Spleen (tissue), 11 donors: ENCODE data around the gene NDOR1. TPM values are rescaled to one million over a fixed set of nuclear protein-coding genes. Genes with fewer than 3 reads are reported as not detected.

Source experiments
- DNase-seq: peaks from one replicate; pipeline ENCODE4 v3.0.0-alpha.2; 2020
- H3K27ac ChIP-seq, 8 donors: fragments of 200-600 bp; sonication (generic) in 7 of 8; 1 replicate in 4 of 8; 2 replicates in 4 of 8; pipeline versions ENCODE4 v1.5.0 to v1.8.0; 2016 to 2021; ENCODE audit warnings: inconsistent platforms in 4 of 8, mild to moderate bottlenecking in 4 of 8, moderate library complexity in 1 of 8
- H3K27me3 ChIP-seq, 7 donors: fragments of 200-600 bp; sonication (generic) in 6 of 7; replicated peaks in 1 of 7; 1 replicate in 4 of 7; 2 replicates in 3 of 7; pipeline versions ENCODE4 v1.5.0 to v1.8.0; 2016 to 2021; ENCODE audit warnings: inconsistent platforms in 3 of 7, mild to moderate bottlenecking in 1 of 7
- H3K36me3 ChIP-seq, 6 donors: fragments of 200-600 bp; sonication (generic) in 5 of 6; 1 replicate in 4 of 6; 2 replicates in 2 of 6; pipeline versions ENCODE4 v1.5.0 to v1.8.0; 2016 to 2021; ENCODE audit warnings: inconsistent platforms in 2 of 6
- H3K4me1 ChIP-seq, 6 donors: fragments of 200-600 bp; sonication (generic) in 5 of 6; 1 replicate in 3 of 6; 2 replicates in 3 of 6; pipeline versions ENCODE4 v1.5.0 to v1.8.0; 2016 to 2021; ENCODE audit warnings: inconsistent platforms in 3 of 6
- H3K4me3 ChIP-seq, 8 donors: fragments of 200-600 bp; sonication (generic) in 7 of 8; 1 replicate in 4 of 8; 2 replicates in 4 of 8; pipeline versions ENCODE4 v1.5.0 to v1.8.0; 2016 to 2021; ENCODE audit warnings: inconsistent platforms in 4 of 8, mild to moderate bottlenecking in 4 of 8, moderate library complexity in 2 of 8
- H3K9me3 ChIP-seq, 8 donors: fragments of 200-600 bp; sonication (generic) in 7 of 8; 1 replicate in 4 of 8; 2 replicates in 4 of 8; pipeline versions ENCODE4 v1.5.0 to v1.8.0; 2016 to 2021; ENCODE audit warnings: inconsistent platforms in 4 of 8
- CTCF ChIP-seq, 11 experiments: fragments of 200-600 bp in 7 of 11; fragments of 450-650 bp in 4 of 11; sonication (generic) in 4 of 11; IDR thresholded peaks in 8 of 11; conservative IDR thresholded peaks in 3 of 11; 1 replicate in 7 of 11; 2 replicates in 4 of 11; pipeline versions ENCODE4 v1.4.0 to v1.8.0; 2016 to 2021; ENCODE audit warnings: antibody characterized with exemption in 11 of 11, inconsistent platforms in 4 of 11, mild to moderate bottlenecking in 1 of 11
- POLR2A ChIP-seq, 3 donors: fragments of 450-650 bp; IDR thresholded peaks; one replicate each; pipeline ENCODE4 v1.5.1; 2017; ENCODE audit warnings: antibody characterized with exemption in 3 of 3, mild to moderate bottlenecking in 1 of 3
- POLR2AphosphoS5 ChIP-seq, 3 donors: sonication (generic); formaldehyde crosslinking; IDR thresholded peaks; one replicate each; pipeline ENCODE4 v1.5.1; 2017; ENCODE audit warnings: antibody characterized with exemption in 3 of 3
- WGBS, 5 donors: extraction: QIAGEN DNeasy Blood & Tissue Kit in 3 of 5; methylation state at CpG; one replicate each; pipeline versions ENCODE4 v1.1.5 to v1.1.7; 2013 to 2018; 5-methylcytosine and 5-hydroxymethylcytosine counted together
- intact Hi-C: fragments of 100-400 bp; cut with DNase I; formaldehyde crosslinking; loops from one replicate; pipeline ENCODE4 v1.15.0; 2023; ENCODE audit warnings: low total_unique reads
- polyA plus RNA-seq, 3 donors: library from polyadenylated mRNA; stranded (reverse); fragments of 200-250 nt; gene quantifications; one replicate each; pipeline ENCODE4 v1.2.1, GENCODE V29; 2013
- total RNA-seq, 7 donors: library from RNA; depleted of rRNA in 3 of 7; stranded (reverse); fragments of >200 nt in 3 of 7; fragmentation: NEBNext Ultra II Directional in 4 of 7; extraction: Animal tissue kit (Norgen Biotek cat#: 25700) in 4 of 7; gene quantifications; one replicate each; pipeline versions ENCODE4 v1.1.0 to v1.2.1, GENCODE V29; 2016 to 2021
- donor health status: healthy with polysubstance abuse.
- donor health status: DM: no; HTN: no; CAD: no; lungs with moderate emphysema.
- donor health status: DM: no; HTN: no; CAD: no.
- donor health status: Bipolar disorder and iron deficiency.
- donor health status: healthy.
- donor health status: DM: no; HTN: no; CAD: no.
- donor health status: DM: yes; HTN: yes; CAD: no.

NDOR1 gene
- total and polyA plus RNA-seq, 10 donors = 6.3 to 28.7 (median 19.5) TPM

- H3K4me1 ChIP-seq = peaks cover 4 to 37% (median 12%) of the 10 kb centered on the region in 6 donors
- WGBS, 5 donors = 83 to 89% (median 84%) methylated on average over 26 to 45 of the region's 45 CpGs
- TF ChIP-seq POLR2AphosphoS5 (IDR thresholded peaks at IDR 0.05) (peak in 2 of 3 donors; percentile 34 to 64), CTCF (IDR thresholded peaks at IDR 0.05 in 8 of 11, conservative IDR thresholded peaks at IDR 0.05 in 3 of 11) (no peak)
- peaks cover 0 to 67% (median 37%) of the 10 kb centered on the region in 7 donors for H3K27me3 ChIP-seq
- no peak overlapping the region for H3K4me3 ChIP-seq
- H3K36me3 ChIP-seq = peaks cover 0 to 22% (median 14%) of the 10 kb centered on the region in 6 donors
- DNase-seq = no peak
- no peaks in the 10 kb centered on the region for H3K9me3 ChIP-seq
- no peak overlapping the region for H3K27ac ChIP-seq
- intact Hi-C loops = no loop called here
These were observed 31.5 kb upstream of the NDOR1 start for GRCh38 chr9:137173796-137174664.

DNA sequence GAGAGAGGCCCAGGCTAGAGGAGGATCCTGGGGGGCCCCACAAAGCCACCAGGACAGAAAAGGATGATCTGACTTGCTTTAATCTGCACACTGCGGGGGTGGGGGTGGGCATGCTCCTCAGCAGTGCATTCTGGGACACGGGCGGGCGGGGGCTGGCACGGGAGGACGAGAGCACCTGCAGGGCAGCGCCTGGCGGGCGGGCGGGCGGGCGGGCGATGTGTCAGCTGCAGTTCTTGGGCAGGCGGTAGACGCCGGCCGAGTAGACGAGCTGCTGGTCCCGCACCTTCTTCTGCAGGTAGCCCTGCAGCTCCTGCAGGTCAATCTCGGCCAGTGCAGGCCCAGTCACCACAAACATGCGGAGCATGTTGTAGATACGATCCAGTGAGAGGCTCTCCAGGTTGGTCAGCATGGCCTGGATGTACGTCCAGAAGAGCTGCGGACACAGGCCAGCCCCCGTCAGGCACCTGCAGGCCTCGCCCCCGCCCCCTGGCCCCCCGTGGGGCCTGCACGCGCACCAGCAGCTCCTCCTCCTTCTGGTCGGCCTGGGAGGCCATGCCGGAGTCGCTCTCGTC is 30.7 kb upstream of the NDOR1 start:
- WGBS, 5 donors = 47 to 69% (median 62%) methylated on average over 9 to 34 of the region's 34 CpGs
- H3K27me3 ChIP-seq = peaks cover 0 to 59% (median 29%) of the 10 kb centered on the region in 7 donors
- intact Hi-C loops = no loop called here
- peaks cover 0 to 29% (median 22%) of the 10 kb centered on the region in 6 donors for H3K36me3 ChIP-seq
- TF ChIP-seq POLR2AphosphoS5 (IDR thresholded peaks at IDR 0.05) = no peak
- TF ChIP-seq CTCF (IDR thresholded peaks at IDR 0.05 in 8 of 11, conservative IDR thresholded peaks at IDR 0.05 in 3 of 11) = no peak
- TF ChIP-seq POLR2A (IDR thresholded peaks at IDR 0.05) = no peak
- H3K9me3 ChIP-seq = no peaks in the 10 kb centered on the region
- H3K4me1 ChIP-seq = peaks cover 0 to 30% (median 4%) of the 10 kb centered on the region in 6 donors
- no peak for DNase-seq
- no peak overlapping the region for H3K27ac ChIP-seq
- no peak overlapping the region for H3K4me3 ChIP-seq

DNA sequence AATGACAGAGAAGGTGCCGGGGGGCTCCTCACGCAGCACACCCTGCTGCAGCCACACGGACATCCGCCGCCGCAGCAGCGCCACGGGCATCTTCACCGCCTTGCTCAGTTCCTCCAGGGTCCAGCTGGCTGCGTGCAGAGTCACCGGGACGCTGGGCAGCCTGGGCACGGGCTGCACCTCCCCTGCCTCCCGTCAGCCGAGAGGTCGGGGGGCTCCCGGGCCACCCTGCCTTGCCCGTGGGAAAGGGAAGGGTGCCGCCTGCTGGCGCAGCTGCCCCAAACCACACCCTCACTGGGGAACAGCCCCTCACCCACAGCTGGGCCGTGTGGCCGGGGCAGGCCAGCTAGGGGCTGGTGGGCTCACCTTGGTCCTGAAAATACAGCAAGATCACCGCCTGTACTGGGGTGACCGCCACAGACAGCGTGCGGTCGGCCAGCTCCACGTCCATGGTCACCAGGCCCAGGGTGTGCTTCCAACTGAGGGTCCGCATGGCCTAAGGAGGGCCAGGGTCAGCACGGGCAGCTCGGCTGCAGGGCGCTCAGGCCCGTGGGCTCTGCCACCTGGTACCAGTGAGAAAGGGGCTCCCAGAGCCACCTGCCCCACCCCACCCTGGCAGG is 30.0 kb upstream of the NDOR1 start:
- H3K4me1 ChIP-seq = peaks cover 0 to 24% (median 1%) of the 10 kb centered on the region in 6 donors
- H3K27me3 ChIP-seq = peaks cover 0 to 53% (median 23%) of the 10 kb centered on the region in 7 donors
- peaks cover 0 to 36% (median 28%) of the 10 kb centered on the region in 6 donors for H3K36me3 ChIP-seq
- no peak overlapping the region for H3K4me3 ChIP-seq
- no peak for TF ChIP-seq POLR2A (IDR thresholded peaks at IDR 0.05)
- TF ChIP-seq CTCF (IDR thresholded peaks at IDR 0.05 in 8 of 11, conservative IDR thresholded peaks at IDR 0.05 in 3 of 11) = peak in 4 of 11 experiments; percentile 8 to 40 (median 14)
- peak in 2 of 3 donors; percentile 33 to 72 for TF ChIP-seq POLR2AphosphoS5 (IDR thresholded peaks at IDR 0.05)
- H3K27ac ChIP-seq = no peak overlapping the region
- WGBS, 5 donors = 42 to 87% (median 58%) methylated on average over 7 to 33 of the region's 33 CpGs
- no peak for DNase-seq
- intact Hi-C loops = no loop called here
- no peaks in the 10 kb centered on the region for H3K9me3 ChIP-seq
